ENCODE results near the gene IL18RAP. TPM values are rescaled to one million over a fixed set of nuclear protein-coding genes. Genes with fewer than 3 reads are reported as not detected.

The IL18RAP gene
- total and polyA plus RNA-seq, 2 experiments from 2014 or later = not detected

- no peak overlapping the region for H2AFZ ChIP-seq
- no peaks in the 10 kb centered on the region for H3K4me1 Mint-ChIP-seq
- no peak overlapping the region for H3K4me3 Mint-ChIP-seq
- no peaks in the 10 kb centered on the region for H3K36me3 ChIP-seq (ENCODE audit: insufficient read depth)
- H3K36me3 Mint-ChIP-seq (ENCODE audit: low read depth) = no peaks in the 10 kb centered on the region
- H3K27ac ChIP-seq (ENCODE audit: low read depth) = no peak overlapping the region
- no peaks in the 10 kb centered on the region for H4K20me1 ChIP-seq (replicated peaks; ENCODE audit: insufficient read depth)
- no peaks in the 10 kb centered on the region for H3F3A ChIP-seq (replicated peaks; ENCODE audit: low read depth)
- H3K4me3 ChIP-seq = no peak overlapping the region
- no peaks in the 10 kb centered on the region for H3K79me2 ChIP-seq (replicated peaks; ENCODE audit: insufficient read depth)
- 0 out of 2 replicates have a peak, but pooled peaks cover 3% of the 10 kb centered on the region for H3K9me2 ChIP-seq (ENCODE audit: insufficient read depth)
- no peaks in the 10 kb centered on the region for H3K27me3 ChIP-seq (ENCODE audit: insufficient read depth)
- no peak overlapping the region for H3K4me2 ChIP-seq
- DNase-seq (ENCODE audit: low spot score) (no peak), ATAC-seq (no peak)
- TF ChIP-seq JUNB (IDR thresholded peaks at IDR 0.05; ENCODE audit: unreplicated experiment) (no peak), ZNF114 (CRISPR knock-in tag; IDR thresholded peaks at IDR 0.05) (no peak)
- no peaks in the 10 kb centered on the region for H3K9me3 Mint-ChIP-seq
- H3K4me1 ChIP-seq (ENCODE audit: insufficient read depth) = no peaks in the 10 kb centered on the region
- no peak overlapping the region for H3K27ac Mint-ChIP-seq
- H3K27me3 Mint-ChIP-seq (ENCODE audit: insufficient read depth, low read depth, poor library complexity) = peaks cover 2% of the 10 kb centered on the region
These were observed 9.4 kb downstream of the IL18RAP start for GRCh38 chr2:102432386-102432785.

- H3K36me3 ChIP-seq (ENCODE audit: insufficient read depth) = no peaks in the 10 kb centered on the region
- no peaks in the 10 kb centered on the region for H3K9me3 Mint-ChIP-seq
- no peak overlapping the region for H3K27ac Mint-ChIP-seq
- no peak overlapping the region for H3K4me2 ChIP-seq
- H3F3A ChIP-seq (replicated peaks; ENCODE audit: low read depth) = no peaks in the 10 kb centered on the region
- no peak overlapping the region for H3K27ac ChIP-seq (ENCODE audit: low read depth)
- no peak overlapping the region for H3K4me3 ChIP-seq
- no peak for ATAC-seq
- no peak overlapping the region for H3K4me3 Mint-ChIP-seq
- H4K20me1 ChIP-seq (replicated peaks; ENCODE audit: insufficient read depth) = no peaks in the 10 kb centered on the region
- no peak for DNase-seq (ENCODE audit: low spot score)
- H3K4me1 Mint-ChIP-seq = no peaks in the 10 kb centered on the region
- H3K27me3 ChIP-seq (ENCODE audit: insufficient read depth) = no peaks in the 10 kb centered on the region
- no peaks in the 10 kb centered on the region for H3K79me2 ChIP-seq (replicated peaks; ENCODE audit: insufficient read depth)
- 0 out of 2 replicates have a peak, but pooled peaks cover 3% of the 10 kb centered on the region for H3K9me2 ChIP-seq (ENCODE audit: insufficient read depth)
- no peaks in the 10 kb centered on the region for H3K36me3 Mint-ChIP-seq (ENCODE audit: low read depth)
- H3K27me3 Mint-ChIP-seq (ENCODE audit: insufficient read depth, low read depth, poor library complexity) = peaks cover 2% of the 10 kb centered on the region
- H2AFZ ChIP-seq = no peak overlapping the region
- no peaks in the 10 kb centered on the region for H3K4me1 ChIP-seq (ENCODE audit: insufficient read depth)
- no peak for TF ChIP-seq ZNF462 (CRISPR knock-in tag; IDR thresholded peaks at IDR 0.05)
- TF ChIP-seq, protein P1, sequence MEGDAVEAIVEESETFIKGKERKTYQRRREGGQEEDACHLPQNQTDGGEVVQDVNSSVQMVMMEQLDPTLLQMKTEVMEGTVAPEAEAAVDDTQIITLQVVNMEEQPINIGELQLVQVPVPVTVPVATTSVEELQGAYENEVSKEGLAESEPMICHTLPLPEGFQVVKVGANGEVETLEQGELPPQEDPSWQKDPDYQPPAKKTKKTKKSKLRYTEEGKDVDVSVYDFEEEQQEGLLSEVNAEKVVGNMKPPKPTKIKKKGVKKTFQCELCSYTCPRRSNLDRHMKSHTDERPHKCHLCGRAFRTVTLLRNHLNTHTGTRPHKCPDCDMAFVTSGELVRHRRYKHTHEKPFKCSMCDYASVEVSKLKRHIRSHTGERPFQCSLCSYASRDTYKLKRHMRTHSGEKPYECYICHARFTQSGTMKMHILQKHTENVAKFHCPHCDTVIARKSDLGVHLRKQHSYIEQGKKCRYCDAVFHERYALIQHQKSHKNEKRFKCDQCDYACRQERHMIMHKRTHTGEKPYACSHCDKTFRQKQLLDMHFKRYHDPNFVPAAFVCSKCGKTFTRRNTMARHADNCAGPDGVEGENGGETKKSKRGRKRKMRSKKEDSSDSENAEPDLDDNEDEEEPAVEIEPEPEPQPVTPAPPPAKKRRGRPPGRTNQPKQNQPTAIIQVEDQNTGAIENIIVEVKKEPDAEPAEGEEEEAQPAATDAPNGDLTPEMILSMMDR (conservative IDR thresholded peaks at IDR 0.05; ENCODE audit: low read depth in 2 of 2) = no peak
- TF ChIP-seq STAT1 (IDR thresholded peaks at IDR 0.05; ENCODE audit: unreplicated experiment) = no peak
- no peak for TF ChIP-seq CREB1 (CRISPR knock-in tag; IDR thresholded peaks at IDR 0.05; ENCODE audit: low read depth)
- no peak for TF ChIP-seq ZNF114 (CRISPR knock-in tag; IDR thresholded peaks at IDR 0.05)
- TF ChIP-seq ZNF331 (CRISPR knock-in tag; IDR thresholded peaks at IDR 0.05; ENCODE audit: low read depth) = no peak
- no peak for TF ChIP-seq NANOG (IDR thresholded peaks at IDR 0.05; ENCODE audit: borderline replicate concordance)
- TF ChIP-seq ETS1 (IDR thresholded peaks at IDR 0.05) = no peak
These were observed 11.2 kb downstream of the IL18RAP start for GRCh38 chr2:102433973-102434654.

All from GM23338 (cell line).